GM23338 (cell line): ENCODE measurements around the gene PLA2G1B. TPM values are rescaled to one million over a fixed set of nuclear protein-coding genes. Genes with fewer than 3 reads are reported as not detected.

Experiments
- ATAC-seq: fragments of 200-7000 bp; cut with Tn5 transposase; 3 replicates; pipeline ENCODE4 v1.9.1; 2020
- DNase-seq: peaks from one replicate; pipeline ENCODE4 v3.0.0-alpha.2; 2015; ENCODE audit warnings: low spot score
- H2AFZ ChIP-seq: fragments of 200-600 bp; sonication (generic); 2 replicates; pipeline ENCODE4 v1.8.0; 2016; ENCODE audit warnings: antibody characterized with exemption, mild to moderate bottlenecking, moderate library complexity
- H3F3A ChIP-seq: fragments of 200-600 bp; sonication (generic); replicated peaks from 2 replicates; pipeline ENCODE4 v1.8.0; 2017; ENCODE audit warnings: antibody characterized with exemption, mixed run types, low read depth
- H3K27ac ChIP-seq: fragments of 200-600 bp; sonication (generic); 2 replicates; pipeline ENCODE4 v1.6.1; 2016; ENCODE audit warnings: low read depth
- H3K27me3 ChIP-seq: fragments of 200-600 bp; sonication (generic); 2 replicates; pipeline ENCODE4 v1.8.0; 2016; ENCODE audit warnings: mild to moderate bottlenecking, mixed run types, moderate library complexity; ENCODE audit not compliant: insufficient read depth
- H3K36me3 ChIP-seq: fragments of 200-600 bp; sonication (generic); 2 replicates; pipeline ENCODE4 v1.8.0; 2016; ENCODE audit warnings: mild to moderate bottlenecking; ENCODE audit not compliant: insufficient read depth
- H3K4me1 ChIP-seq: fragments of 200-600 bp; sonication (generic); 2 replicates; pipeline ENCODE4 v1.8.0; 2016; ENCODE audit warnings: mild to moderate bottlenecking, moderate library complexity; ENCODE audit not compliant: insufficient read depth
- H3K4me2 ChIP-seq: fragments of 200-600 bp; sonication (generic); 2 replicates; pipeline ENCODE4 v1.7.1; 2017; ENCODE audit warnings: mixed run types
- H3K4me3 ChIP-seq: fragments of 200-600 bp; sonication (generic); 2 replicates; pipeline ENCODE4 v1.6.1; 2016; ENCODE audit warnings: mixed run types
- H3K79me2 ChIP-seq: fragments of 200-600 bp; sonication (generic); replicated peaks from 2 replicates; pipeline ENCODE4 v1.8.0; 2017; ENCODE audit warnings: mild to moderate bottlenecking; ENCODE audit not compliant: insufficient read depth
- H3K9me2 ChIP-seq: fragments of 200-600 bp; sonication (generic); 2 replicates; pipeline ENCODE4 v1.8.0; 2017; ENCODE audit not compliant: insufficient read depth
- H4K20me1 ChIP-seq: fragments of 200-600 bp; sonication (generic); replicated peaks from 2 replicates; pipeline ENCODE4 v1.8.0; 2017; ENCODE audit warnings: mild to moderate bottlenecking; ENCODE audit not compliant: insufficient read depth
- H3K27ac Mint-ChIP-seq: 2 replicates; pipeline ENCODE4 v1.8.0; 2020; ENCODE audit warnings: inconsistent platforms, mild to moderate bottlenecking, moderate library complexity, mixed read lengths
- H3K27me3 Mint-ChIP-seq: 3 replicates; pipeline ENCODE4 v1.8.0; 2022; ENCODE audit warnings: low read depth, mild to moderate bottlenecking, moderate library complexity, mixed read lengths, inconsistent platforms; ENCODE audit not compliant: insufficient read depth, poor library complexity
- H3K36me3 Mint-ChIP-seq: 3 replicates; pipeline ENCODE4 v1.8.0; 2021; ENCODE audit warnings: low read depth, mild to moderate bottlenecking, inconsistent platforms, moderate library complexity, mixed read lengths
- H3K4me1 Mint-ChIP-seq: 3 replicates; pipeline ENCODE4 v1.8.0; 2020; ENCODE audit warnings: mild to moderate bottlenecking, inconsistent platforms, mixed read lengths
- H3K4me3 Mint-ChIP-seq: 3 replicates; pipeline ENCODE4 v1.8.0; 2021; ENCODE audit warnings: moderate library complexity, mild to moderate bottlenecking, inconsistent platforms, mixed read lengths
- H3K9me3 Mint-ChIP-seq: 3 replicates; pipeline ENCODE4 v1.8.0; 2020; ENCODE audit warnings: moderate library complexity, mild to moderate bottlenecking, inconsistent platforms, mixed read lengths
- CREB1 ChIP-seq: fragments of 250-450 bp; sonication (Bioruptor Pico); IDR thresholded peaks from 2 replicates; pipeline ENCODE4 v1.5.0; 2020; ENCODE audit warnings: low read depth, mild to moderate bottlenecking, moderate library complexity
- EZH2 ChIP-seq: fragments of 200-600 bp; sonication (generic); IDR thresholded peaks from one replicate; pipeline ENCODE4 v1.8.0; 2017; ENCODE audit warnings: antibody characterized with exemption, mild to moderate bottlenecking, low read depth; ENCODE audit not compliant: unreplicated experiment
- POLR2AphosphoS5 ChIP-seq: IDR thresholded peaks from 2 replicates; pipeline ENCODE4 v1.6.1; 2016; ENCODE audit warnings: antibody characterized with exemption, low read depth
- ZNF462 ChIP-seq: fragments of 250-450 bp; sonication (Bioruptor Pico); IDR thresholded peaks from 2 replicates; pipeline ENCODE4 v1.5.0; 2020; ENCODE audit warnings: mild to moderate bottlenecking, moderate library complexity
- polyA plus RNA-seq: library from polyadenylated mRNA; unstranded; fragments of >200 nt; fragmentation: Nextera tagmentation; extraction: Ambion mirVana; gene quantifications from 2 replicates; pipeline ENCODE4 v1.2.1, GENCODE V29; 2016
- total RNA-seq: library from RNA; depleted of rRNA; stranded (reverse); fragments of >200 nt; shearing (Covaris generic); gene quantifications from 2 replicates; pipeline ENCODE4 v1.2.3, GENCODE V29; 2014
- TF ChIP-seq, protein P1 (sequence below), 2 experiments: fragments of 200-600 bp in 1 of 2; sonication (generic) in 1 of 2; conservative IDR thresholded peaks; 2 replicates each; pipeline versions ENCODE4 v1.5.1 to v1.6.1; 2016 to 2017; ENCODE audit warnings: antibody characterized with exemption in 2 of 2, low read depth in 2 of 2, mild to moderate bottlenecking in 2 of 2, moderate library complexity in 1 of 2

Gene PLA2G1B
- total and polyA plus RNA-seq, 2 experiments from 2014 or later = not detected

- H4K20me1 ChIP-seq = no peaks in the 10 kb centered on the region
- Mint-ChIP-seq H3K9me3 (peaks cover 20% of the 10 kb centered on the region), H3K4me3 (no peak overlapping the region), H3K36me3 (peaks cover 45% of the 10 kb centered on the region), H3K4me1 (peaks cover 4% of the 10 kb centered on the region; the same call in 1 of the 3 replicates), H3K27me3 (peaks cover 32% of the 10 kb centered on the region), H3K27ac (no peak overlapping the region)
- peak overlapping the region; percentile 43; the same call in 1 of the 2 replicates for H3K4me2 ChIP-seq
- H3K36me3 ChIP-seq = no peaks in the 10 kb centered on the region
- no peaks in the 10 kb centered on the region for H3K4me1 ChIP-seq
- peak; percentile 54 for DNase-seq
- no peaks in the 10 kb centered on the region for H3K79me2 ChIP-seq
- H3K27ac ChIP-seq = 0 out of 2 replicates have a peak overlapping the region, but pooled peaks have one; percentile 63
- H3K9me2 ChIP-seq = no peaks in the 10 kb centered on the region
- TF ChIP-seq, protein P1, sequence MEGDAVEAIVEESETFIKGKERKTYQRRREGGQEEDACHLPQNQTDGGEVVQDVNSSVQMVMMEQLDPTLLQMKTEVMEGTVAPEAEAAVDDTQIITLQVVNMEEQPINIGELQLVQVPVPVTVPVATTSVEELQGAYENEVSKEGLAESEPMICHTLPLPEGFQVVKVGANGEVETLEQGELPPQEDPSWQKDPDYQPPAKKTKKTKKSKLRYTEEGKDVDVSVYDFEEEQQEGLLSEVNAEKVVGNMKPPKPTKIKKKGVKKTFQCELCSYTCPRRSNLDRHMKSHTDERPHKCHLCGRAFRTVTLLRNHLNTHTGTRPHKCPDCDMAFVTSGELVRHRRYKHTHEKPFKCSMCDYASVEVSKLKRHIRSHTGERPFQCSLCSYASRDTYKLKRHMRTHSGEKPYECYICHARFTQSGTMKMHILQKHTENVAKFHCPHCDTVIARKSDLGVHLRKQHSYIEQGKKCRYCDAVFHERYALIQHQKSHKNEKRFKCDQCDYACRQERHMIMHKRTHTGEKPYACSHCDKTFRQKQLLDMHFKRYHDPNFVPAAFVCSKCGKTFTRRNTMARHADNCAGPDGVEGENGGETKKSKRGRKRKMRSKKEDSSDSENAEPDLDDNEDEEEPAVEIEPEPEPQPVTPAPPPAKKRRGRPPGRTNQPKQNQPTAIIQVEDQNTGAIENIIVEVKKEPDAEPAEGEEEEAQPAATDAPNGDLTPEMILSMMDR (conservative IDR thresholded peaks at IDR 0.05; ENCODE audit: low read depth in 2 of 2) = no peak
- no peak for TF ChIP-seq EZH2
- TF ChIP-seq ZNF462 (CRISPR knock-in tag) = no peak
- TF ChIP-seq POLR2AphosphoS5 = no peak
- no peak for TF ChIP-seq CREB1 (CRISPR knock-in tag)
- H3F3A ChIP-seq = no peaks in the 10 kb centered on the region
- ATAC-seq = peak; percentile 75
- H2AFZ ChIP-seq = no peak overlapping the region; the same call in 1 of the 2 replicates
- H3K4me3 ChIP-seq = peak overlapping the region; percentile 30; the same call in 1 of the 2 replicates
- H3K27me3 ChIP-seq = no peaks in the 10 kb centered on the region
Observed at GRCh38 chr12:120342175-120343038, 14.8 kb upstream of the PLA2G1B start.
